Panc1 (cell line): Measurements from ENCODE around the gene KCNAB2. TPM values are rescaled to one million over a fixed set of nuclear protein-coding genes. Genes with fewer than 3 reads are reported as not detected.

Source experiments
- ATAC-seq: fragments of 200-7000 bp; cut with Tn5 transposase; 2 replicates; pipeline ENCODE4 v1.9.1; 2020; ENCODE audit warnings: mild to moderate bottlenecking, moderate library complexity
- BruUV-seq: library from RNA; stranded (reverse); fragments of 400-500 nt; replicated peaks from 2 replicates; lab custom pipeline; 2021; lab: Mats Ljungman, UMichigan
- CTCF ChIA-PET: fragments of 300-600 bp; sonication (Branson Sonifier 250); formaldehyde crosslinking; loops from one replicate; lab custom pipeline; 2022; ENCODE audit warnings: antibody characterized with exemption; lab: Charles Lee
- POLR2A ChIA-PET: fragments of 300-600 bp; sonication (Branson Sonifier 250); formaldehyde crosslinking; loops from one replicate; lab custom pipeline; 2022; ENCODE audit warnings: antibody characterized with exemption; lab: Charles Lee
- DNase-seq: peaks from one replicate; pipeline ENCODE4 v3.0.0-alpha.2; 2010; ENCODE audit warnings: low read depth, low spot score
- H3K27ac ChIP-seq: 2 replicates; pipeline ENCODE4 v1.5.1; 2011; ENCODE audit warnings: mild to moderate bottlenecking, low read length, inconsistent platforms
- H3K27me3 ChIP-seq: fragments of 200-500 bp; sonication (Bioruptor generic); 2 replicates; pipeline ENCODE4 v1.6.0; 2014; ENCODE audit warnings: low read length, inconsistent platforms; ENCODE audit not compliant: control insufficient read depth, insufficient read depth
- H3K36me3 ChIP-seq: fragments of 200-500 bp; sonication (Bioruptor generic); 2 replicates; pipeline ENCODE4 v1.5.1; 2014; ENCODE audit warnings: inconsistent platforms, mild to moderate bottlenecking, low read length, moderate library complexity; ENCODE audit not compliant: control insufficient read depth, insufficient read depth
- H3K4me1 ChIP-seq: 2 replicates; pipeline ENCODE4 v1.5.1; 2011; ENCODE audit warnings: inconsistent platforms, mild to moderate bottlenecking, low read length, moderate library complexity; ENCODE audit not compliant: control insufficient read depth, insufficient read depth
- H3K4me3 ChIP-seq, 2 experiments: 2 replicates each; pipeline ENCODE4 v1.5.1; 2011 to 2012; ENCODE audit warnings: low read depth in 2 of 2, low read length in 2 of 2, mild to moderate bottlenecking in 2 of 2, inconsistent platforms in 1 of 2, moderate library complexity in 1 of 2
- H3K9me3 ChIP-seq: fragments of 200-500 bp; sonication (Bioruptor generic); 2 replicates; pipeline ENCODE4 v1.5.1; 2014; ENCODE audit warnings: low read depth, mild to moderate bottlenecking, inconsistent platforms, low read length, moderate library complexity; ENCODE audit not compliant: control insufficient read depth, insufficient read depth
- CTCF ChIP-seq: fragments of 450-650 bp; IDR thresholded peaks from 2 replicates; pipeline ENCODE4 v1.5.1; 2017; ENCODE audit warnings: mild to moderate bottlenecking
- POLR2AphosphoS5 ChIP-seq: IDR thresholded peaks from 2 replicates; pipeline ENCODE4 v1.6.1; 2012; ENCODE audit warnings: mild to moderate bottlenecking, low read depth, low read length, moderate library complexity
- REST ChIP-seq, 2 experiments: IDR thresholded peaks; 2 replicates each; pipeline ENCODE4 v1.6.1; 2011 to 2012; ENCODE audit warnings: low read depth in 2 of 2, control low read depth in 1 of 2, low read length in 1 of 2, mild to moderate bottlenecking in 1 of 2, moderate library complexity in 1 of 2; ENCODE audit not compliant: insufficient read depth in 1 of 2
- SIN3A ChIP-seq: IDR thresholded peaks from 2 replicates; pipeline ENCODE4 v1.6.1; 2012; ENCODE audit warnings: low read depth, mild to moderate bottlenecking, low read length, moderate library complexity, borderline replicate concordance; ENCODE audit not compliant: insufficient read depth
- TCF7L2 ChIP-seq: IDR thresholded peaks from 2 replicates; pipeline ENCODE4 v1.6.1; 2011; ENCODE audit warnings: mild to moderate bottlenecking, low read depth, low read length, inconsistent platforms
- in situ Hi-C: cut with HindIII; loops from 2 replicates; pipeline ENCODE4 v1.10.0; 2016; ENCODE audit warnings: low sequenced_read_pairs, low pct_unique_long_range_greater_than_20kb
- intact Hi-C: fragments of 100-400 bp; cut with micrococcal nuclease; formaldehyde crosslinking; loops from one replicate; pipeline ENCODE4 v1.10.0; 2022; ENCODE audit not compliant: unreplicated experiment
- total RNA-seq: library from RNA; stranded (reverse); gene quantifications from one replicate; pipeline ENCODE4 v1.2.1, GENCODE V29; 2021; ENCODE audit not compliant: unreplicated experiment

The KCNAB2 gene
- total RNA-seq, 1 experiment from 2014 or later: 27.6 TPM

GRCh38 chr1:6086358-6086757, 40.7 kb downstream of the KCNAB2 start:
- H3K9me3 ChIP-seq: no peaks in the 10 kb centered on the region
- intact Hi-C loops: no loop called here
- CTCF ChIA-PET: interaction anchor here (0.6 kb wide), 2 partner anchors 76 to 634 kb away, joined by 3 to 5 read pairs; no protein-coding TSS in a partner anchor
- BruUV-seq: no TSS peak
- no peak overlapping the region for H3K4me3 ChIP-seq
- ATAC-seq (no peak), DNase-seq (no peak)
- H3K36me3 ChIP-seq: no peaks in the 10 kb centered on the region
- H3K4me1 ChIP-seq: no peaks in the 10 kb centered on the region
- in situ Hi-C loops: no loop called here
- POLR2A ChIA-PET: no interaction called here
- TF ChIP-seq SIN3A (no peak), TCF7L2 (no peak), CTCF (no peak), POLR2AphosphoS5 (no peak), REST (IDR thresholded peaks at IDR 0.05; ENCODE audit: insufficient read depth in 1 of 2, low read depth in 2 of 2, low read length in 1 of 2) (no peak)
- no peak overlapping the region for H3K27ac ChIP-seq
- H3K27me3 ChIP-seq: no peaks in the 10 kb centered on the region

GRCh38 chr1:6086762-6087376, 41.2 kb downstream of the KCNAB2 start:
- Histone ChIP-seq H3K27ac (no peak overlapping the region), H3K9me3 (no peaks in the 10 kb centered on the region), H3K36me3 (no peaks in the 10 kb centered on the region), H3K4me1 (no peaks in the 10 kb centered on the region), H3K27me3 (no peaks in the 10 kb centered on the region), H3K4me3 (no peak overlapping the region)
- ATAC-seq (no peak), DNase-seq (no peak)
- intact Hi-C loops (no loop called here), in situ Hi-C loops (no loop called here)
- TF ChIP-seq CTCF (no peak), REST (IDR thresholded peaks at IDR 0.05; ENCODE audit: insufficient read depth in 1 of 2, low read depth in 2 of 2, low read length in 1 of 2) (no peak), TCF7L2 (no peak), SIN3A (no peak), POLR2AphosphoS5 (no peak)
- POLR2A ChIA-PET: no interaction called here
- BruUV-seq: no TSS peak
- CTCF ChIA-PET: interaction anchor here (0.6 kb wide), 3 partner anchors 71 to 633 kb away, joined by 3 to 5 read pairs (median 3); no protein-coding TSS in a partner anchor
